Gastroesophageal sphincter (tissue), 4 donors: ENCODE results near the gene SLC45A2. TPM values are rescaled to one million over a fixed set of nuclear protein-coding genes. Genes with fewer than 3 reads are reported as not detected.

Source experiments
- ATAC-seq: fragments of 150-250 bp; one replicate; pipeline ENCODE4 v1.9.1; 2016; ENCODE audit warnings: mild to moderate bottlenecking, moderate library complexity
- H3K27ac ChIP-seq, 4 donors: fragments of 200-600 bp; sonication (generic) in 3 of 4; 1 replicate in 3 of 4; 2 replicates in 1 of 4; pipeline ENCODE4 v1.5.1; 2016 to 2019
- H3K27me3 ChIP-seq: fragments of 200-600 bp; sonication (generic); one replicate; pipeline ENCODE4 v1.5.1; 2019
- H3K36me3 ChIP-seq, 2 donors: fragments of 200-600 bp; sonication (generic); one replicate each; pipeline ENCODE4 v1.5.1; 2019; ENCODE audit warnings: control low read depth in 1 of 2
- H3K4me1 ChIP-seq, 3 donors: fragments of 200-600 bp; sonication (generic); 1 replicate in 2 of 3; 2 replicates in 1 of 3; pipeline ENCODE4 v1.5.1; 2016 to 2019; ENCODE audit warnings: control low read depth in 2 of 3
- H3K4me3 ChIP-seq, 2 donors: fragments of 200-600 bp; sonication (generic); one replicate each; pipeline ENCODE4 v1.5.1; 2019; ENCODE audit warnings: mild to moderate bottlenecking in 1 of 2, moderate library complexity in 1 of 2
- H3K9me3 ChIP-seq, 3 donors: fragments of 200-600 bp; sonication (generic); one replicate each; pipeline ENCODE4 v1.5.1; 2017 to 2019; ENCODE audit warnings: control low read depth in 2 of 3
- CTCF ChIP-seq, 4 experiments: fragments of 200-600 bp in 2 of 4; fragments of 450-650 bp in 2 of 4; sonication (generic) in 1 of 4; IDR thresholded peaks; one replicate each; pipeline ENCODE4 v1.5.1; 2017 to 2019; ENCODE audit warnings: antibody characterized with exemption in 4 of 4, mild to moderate bottlenecking in 2 of 4, moderate library complexity in 2 of 4
- EP300 ChIP-seq: sonication (generic); formaldehyde crosslinking; IDR thresholded peaks from one replicate; pipeline ENCODE4 v1.6.1; 2017; ENCODE audit warnings: antibody characterized with exemption, mild to moderate bottlenecking
- POLR2A ChIP-seq, 2 donors: fragments of 450-650 bp; IDR thresholded peaks; one replicate each; pipeline ENCODE4 v1.6.1; 2017; ENCODE audit warnings: antibody characterized with exemption in 2 of 2, mild to moderate bottlenecking in 2 of 2, moderate library complexity in 1 of 2
- POLR2AphosphoS5 ChIP-seq: sonication (generic); formaldehyde crosslinking; IDR thresholded peaks from one replicate; pipeline ENCODE4 v1.6.1; 2017; ENCODE audit warnings: antibody characterized with exemption
- WGBS, 2 donors: methylation state at CpG; one replicate each; pipeline ENCODE4 v1.1.5; 2018; ENCODE audit warnings: low coverage in 1 of 2; 5-methylcytosine and 5-hydroxymethylcytosine counted together
- total RNA-seq, 4 donors: library from RNA; depleted of rRNA; stranded (reverse); fragments of >200 nt; gene quantifications; one replicate each; pipeline ENCODE4 v1.1.0, GENCODE V29; 2016

SLC45A2 gene
- total RNA-seq, 4 donors from 2014 or later, result 0.15 TPM; not detected in 3

GRCh38 chr5:33938881-33939280 is 45.6 kb downstream of the SLC45A2 start:
- H3K36me3 ChIP-seq, result no peaks in the 10 kb centered on the region
- H3K9me3 ChIP-seq, result no peaks in the 10 kb centered on the region
- no peak for ATAC-seq
- peaks cover 0 to 28% (median 10%) of the 10 kb centered on the region in 3 donors for H3K4me1 ChIP-seq
- H3K27me3 ChIP-seq, result peaks cover 73% of the 10 kb centered on the region
- no peak for TF ChIP-seq POLR2A (IDR thresholded peaks at IDR 0.05)
- TF ChIP-seq EP300, result no peak
- no peak for TF ChIP-seq CTCF (IDR thresholded peaks at IDR 0.05)
- TF ChIP-seq POLR2AphosphoS5, result no peak
- WGBS, 2 donors, result 8 to 27% methylated on average over 2 to 15 of the region's 15 CpGs
- H3K4me3 ChIP-seq, result no peak overlapping the region
- no peak overlapping the region for H3K27ac ChIP-seq

- Histone ChIP-seq H3K36me3 (no peaks in the 10 kb centered on the region), H3K4me3 (no peak overlapping the region), H3K27me3 (peaks cover 73% of the 10 kb centered on the region), H3K9me3 (no peaks in the 10 kb centered on the region), H3K27ac (no peak overlapping the region), H3K4me1 (peaks cover 0 to 28% (median 10%) of the 10 kb centered on the region in 3 donors)
- TF ChIP-seq EP300, result no peak
- TF ChIP-seq POLR2A (IDR thresholded peaks at IDR 0.05), result no peak
- TF ChIP-seq POLR2AphosphoS5, result no peak
- TF ChIP-seq CTCF (IDR thresholded peaks at IDR 0.05), result no peak
- whole genome bisulfite sequencing, 2 donors, result 11 to 34% methylated on average over 3 to 9 of the region's 14 CpGs
- ATAC-seq, result no peak
Measured at GRCh38 chr5:33938507-33938796, 46.0 kb downstream of the SLC45A2 start.

GRCh38 chr5:33937707-33938506 is 46.6 kb downstream of the SLC45A2 start:
- WGBS, 2 donors, result 8 to 23% methylated on average over 11 to 13 of the region's 54 CpGs
- peaks cover 73% of the 10 kb centered on the region for H3K27me3 ChIP-seq
- no peak overlapping the region for H3K4me3 ChIP-seq
- no peaks in the 10 kb centered on the region for H3K36me3 ChIP-seq
- H3K4me1 ChIP-seq, result peaks cover 0 to 28% (median 10%) of the 10 kb centered on the region in 3 donors
- TF ChIP-seq POLR2AphosphoS5 (no peak), CTCF (IDR thresholded peaks at IDR 0.05) (no peak), EP300 (no peak), POLR2A (IDR thresholded peaks at IDR 0.05) (no peak)
- no peak for ATAC-seq
- H3K27ac ChIP-seq, result no peak overlapping the region
- H3K9me3 ChIP-seq, result no peaks in the 10 kb centered on the region

DNA sequence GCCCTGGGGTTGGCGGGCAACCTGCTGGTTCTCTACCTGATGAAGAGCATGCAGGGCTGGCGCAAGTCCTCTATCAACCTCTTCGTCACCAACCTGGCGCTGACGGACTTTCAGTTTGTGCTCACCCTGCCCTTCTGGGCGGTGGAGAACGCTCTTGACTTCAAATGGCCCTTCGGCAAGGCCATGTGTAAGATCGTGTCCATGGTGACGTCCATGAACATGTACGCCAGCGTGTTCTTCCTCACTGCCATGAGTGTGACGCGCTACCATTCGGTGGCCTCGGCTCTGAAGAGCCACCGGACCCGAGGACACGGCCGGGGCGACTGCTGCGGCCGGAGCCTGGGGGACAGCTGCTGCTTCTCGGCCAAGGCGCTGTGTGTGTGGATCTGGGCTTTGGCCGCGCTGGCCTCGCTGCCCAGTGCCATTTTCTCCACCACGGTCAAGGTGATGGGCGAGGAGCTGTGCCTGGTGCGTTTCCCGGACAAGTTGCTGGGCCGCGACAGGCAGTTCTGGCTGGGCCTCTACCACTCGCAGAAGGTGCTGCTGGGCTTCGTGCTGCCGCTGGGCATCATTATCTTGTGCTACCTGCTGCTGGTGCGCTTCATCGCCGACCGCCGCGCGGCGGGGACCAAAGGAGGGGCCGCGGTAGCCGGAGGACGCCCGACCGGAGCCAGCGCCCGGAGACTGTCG is 47.3 kb downstream of the SLC45A2 start:
- Histone ChIP-seq H3K9me3 (no peaks in the 10 kb centered on the region), H3K4me1 (peaks cover 0 to 28% (median 10%) of the 10 kb centered on the region in 3 donors), H3K36me3 (no peaks in the 10 kb centered on the region), H3K4me3 (peak overlapping the region in 1 of 2 donors; percentile 38), H3K27ac (no peak overlapping the region), H3K27me3 (peaks cover 67% of the 10 kb centered on the region)
- no peak for ATAC-seq
- no peak for TF ChIP-seq POLR2A (IDR thresholded peaks at IDR 0.05)
- 20% methylated on average over 1 of the region's 54 CpGs; no CpG with 5 or more reads in 1 of the 2 donors for WGBS, 2 donors

DNA sequence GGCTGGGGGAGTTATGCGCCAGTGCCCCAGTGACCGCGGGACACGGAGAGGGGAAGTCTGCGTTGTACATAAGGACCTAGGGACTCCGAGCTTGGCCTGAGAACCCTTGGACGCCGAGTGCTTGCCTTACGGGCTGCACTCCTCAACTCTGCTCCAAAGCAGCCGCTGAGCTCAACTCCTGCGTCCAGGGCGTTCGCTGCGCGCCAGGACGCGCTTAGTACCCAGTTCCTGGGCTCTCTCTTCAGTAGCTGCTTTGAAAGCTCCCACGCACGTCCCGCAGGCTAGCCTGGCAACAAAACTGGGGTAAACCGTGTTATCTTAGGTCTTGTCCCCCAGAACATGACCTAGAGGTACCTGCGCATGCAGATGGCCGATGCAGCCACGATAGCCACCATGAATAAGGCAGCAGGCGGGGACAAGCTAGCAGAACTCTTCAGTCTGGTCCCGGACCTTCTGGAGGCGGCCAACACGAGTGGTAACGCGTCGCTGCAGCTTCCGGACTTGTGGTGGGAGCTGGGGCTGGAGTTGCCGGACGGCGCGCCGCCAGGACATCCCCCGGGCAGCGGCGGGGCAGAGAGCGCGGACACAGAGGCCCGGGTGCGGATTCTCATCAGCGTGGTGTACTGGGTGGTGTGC is 48.0 kb downstream of the SLC45A2 start, which contains the start of gene RXFP3:
TSS of gene RXFP3 (plus strand) at position 6 of the 636 bp plus-strand sequence. CDS start at position 361, 355 bp downstream.
- no peak for TF ChIP-seq CTCF (IDR thresholded peaks at IDR 0.05)
- no peak for TF ChIP-seq POLR2A (IDR thresholded peaks at IDR 0.05)
- TF ChIP-seq POLR2AphosphoS5, result no peak
- no peak for TF ChIP-seq EP300
- peaks cover 61% of the 10 kb centered on the region for H3K27me3 ChIP-seq
- H3K4me3 ChIP-seq, result peak within 1 kb of the TSS in 1 of 2 donors; percentile 38
- H3K4me1 ChIP-seq, result peaks cover 0 to 28% (median 10%) of the 10 kb centered on the region in 3 donors
- WGBS, 2 donors, result no CpG with 5 or more reads among the region's 45 CpGs
- ATAC-seq, result peak; percentile 3
- H3K9me3 ChIP-seq, result no peaks in the 10 kb centered on the region
- no peak within 1 kb of the TSS for H3K27ac ChIP-seq
- H3K36me3 ChIP-seq, result no peaks in the 10 kb centered on the region
